HT-29 (cell line): ENCODE measurements around the gene CMIP. TPM values are rescaled to one million over a fixed set of nuclear protein-coding genes. Genes with fewer than 3 reads are reported as not detected.
A peak's percentile ranks its signal among the peaks of the same experiment; 100 is the strongest.

Source experiments
- DNase-seq: peaks from one replicate; pipeline ENCODE4 v3.0.0-alpha.2; 2015; ENCODE audit warnings: low spot score
- total RNA-seq: library from RNA; depleted of rRNA; stranded (reverse); fragments of >200 nt; shearing (Covaris generic); gene quantifications from 2 replicates; pipeline ENCODE4 v1.2.3, GENCODE V29; 2014

The CMIP gene
- total RNA-seq, 1 experiment from 2014 or later: 24.7 TPM

GRCh38 chr16:81582655-81583441 lies 138.2 kb downstream of the CMIP start:
- no peak for DNase-seq

DNA sequence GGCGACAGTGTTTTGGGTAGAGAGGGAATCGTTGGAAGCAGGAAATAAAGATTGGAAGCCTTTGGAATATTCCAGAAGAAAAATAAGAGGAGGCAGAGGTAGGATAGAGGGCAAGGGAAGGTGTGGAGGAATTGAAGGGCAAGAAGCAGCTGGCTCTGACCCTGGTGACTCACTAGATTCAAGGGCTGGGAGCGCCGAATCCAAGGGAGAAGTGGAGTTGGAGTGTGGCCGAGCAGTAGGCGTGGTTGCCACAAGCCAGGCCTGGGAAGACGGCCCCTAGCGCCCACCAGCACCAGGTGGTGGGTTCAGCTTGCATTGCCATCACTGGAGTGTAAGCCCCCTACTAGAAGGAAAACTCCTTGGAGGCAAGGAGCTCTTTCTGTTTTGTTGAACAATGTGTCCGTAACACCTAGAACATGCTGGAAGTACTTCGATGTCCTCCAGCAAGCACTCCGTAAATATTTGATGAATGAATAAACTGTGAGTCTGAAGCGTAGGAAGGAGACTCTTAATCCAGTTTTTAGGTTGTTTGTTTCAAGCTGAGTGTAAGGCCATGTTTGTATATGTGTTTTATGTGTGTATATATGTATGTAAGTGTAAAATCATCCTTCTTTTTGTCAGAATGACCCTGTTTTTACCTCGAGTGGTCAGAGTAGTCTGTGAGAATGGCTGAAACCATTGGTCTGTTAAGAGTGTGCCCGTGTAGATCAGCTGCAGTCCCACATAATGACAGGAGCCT lies 139.5 kb downstream of the CMIP start:
- DNase-seq: peak; percentile 37

- DNase-seq: peak; percentile 76
Observed at GRCh38 chr16:81585785-81586184, 141.2 kb downstream of the CMIP start.

GRCh38 chr16:81586417-81586816 lies 141.8 kb downstream of the CMIP start:
- peak; percentile 82 for DNase-seq

GRCh38 chr16:81586977-81587625 lies 142.5 kb downstream of the CMIP start:
- no peak for DNase-seq

DNA sequence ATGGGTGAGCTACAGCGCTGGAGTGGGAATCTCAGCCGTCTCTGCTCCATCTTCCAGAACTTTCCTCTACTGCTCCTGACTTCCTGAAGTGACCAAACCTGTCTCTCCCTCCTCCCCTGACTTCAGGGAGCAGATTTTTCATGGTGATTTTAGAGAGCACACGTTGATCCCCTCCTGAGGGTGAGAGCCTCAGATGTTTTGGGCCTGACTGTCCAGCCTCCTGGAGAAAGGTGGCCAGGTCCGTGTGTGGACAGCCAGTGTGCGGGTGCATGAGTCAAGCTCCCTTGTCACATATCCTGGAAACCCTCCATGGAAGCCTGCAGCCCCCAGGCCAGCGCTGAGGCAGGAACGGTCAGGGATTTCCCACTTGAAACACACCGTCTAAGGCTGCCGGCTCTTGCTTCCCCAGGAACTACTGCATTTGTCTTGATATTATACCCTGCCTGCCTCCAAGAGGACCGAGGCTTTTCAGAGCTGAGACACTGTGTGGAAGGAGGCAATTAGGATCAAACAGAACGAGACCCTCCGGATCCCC lies 143.1 kb downstream of the CMIP start:
- DNase-seq: no peak

GRCh38 chr16:81588326-81589081 lies 143.9 kb downstream of the CMIP start:
- DNase-seq: no peak

GRCh38 chr16:81589975-81590650 lies 145.5 kb downstream of the CMIP start:
- no peak for DNase-seq

DNA sequence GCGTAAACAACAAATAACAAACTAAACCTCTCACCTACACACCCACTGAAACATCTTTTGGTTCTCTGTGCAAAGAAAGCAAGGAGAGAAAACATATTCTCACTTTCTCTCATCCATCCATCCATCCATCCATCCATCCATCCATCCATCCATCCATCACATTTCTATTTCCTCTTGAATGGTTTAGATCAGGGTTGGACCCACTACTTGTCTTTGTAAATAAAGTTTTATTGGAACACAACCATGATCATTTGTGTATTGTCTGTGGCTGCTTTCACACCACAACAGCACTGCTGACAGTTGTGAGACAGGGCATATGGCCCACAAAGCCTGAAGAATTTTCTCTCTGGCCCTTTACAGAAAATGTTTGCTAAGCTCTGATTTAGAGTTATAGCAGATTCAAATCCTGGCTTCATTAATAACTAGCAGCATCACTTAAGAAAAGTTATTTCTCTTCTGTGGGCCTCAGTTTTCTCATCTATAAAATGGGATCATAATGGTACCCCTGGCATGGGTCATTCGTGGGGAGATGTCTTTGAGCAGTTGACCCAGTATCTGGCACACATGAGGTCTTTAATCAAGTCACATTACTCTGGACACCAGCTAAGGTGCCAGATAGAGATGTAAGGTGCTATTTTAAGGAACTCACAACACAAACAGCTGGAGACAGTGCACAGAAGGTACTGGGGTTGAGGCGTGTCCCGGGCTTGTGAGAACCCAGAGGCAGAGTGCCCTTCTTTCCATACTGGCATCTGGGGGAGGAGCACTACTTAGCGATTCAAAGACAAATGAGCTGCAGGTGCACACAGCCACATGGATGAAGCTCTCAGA lies 146.3 kb downstream of the CMIP start:
- no peak for DNase-seq

GRCh38 chr16:81591545-81591870 lies 146.9 kb downstream of the CMIP start:
- no peak for DNase-seq

- DNase-seq: no peak
Observed at GRCh38 chr16:81592353-81592866, 147.8 kb downstream of the CMIP start.

DNA sequence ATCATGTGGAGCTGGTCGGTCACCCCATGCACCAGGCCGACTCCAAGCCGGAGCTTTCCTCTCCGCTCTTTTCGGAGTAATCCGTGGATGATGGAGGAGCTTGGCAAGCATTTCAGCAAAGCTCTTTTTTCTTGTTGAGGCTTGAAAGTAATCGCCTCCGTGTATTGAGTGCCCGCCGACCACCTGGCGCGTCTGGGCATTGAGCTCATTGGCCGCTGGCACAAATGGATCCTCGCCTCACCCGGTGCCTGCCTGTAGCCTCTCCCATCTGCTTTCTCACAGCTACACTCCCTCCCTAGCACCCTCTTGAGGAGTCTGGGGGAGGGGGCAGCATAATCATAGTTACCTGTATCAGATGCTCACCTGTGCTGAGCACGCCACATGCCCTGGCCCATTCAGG lies 148.9 kb downstream of the CMIP start:
- no peak for DNase-seq

DNA sequence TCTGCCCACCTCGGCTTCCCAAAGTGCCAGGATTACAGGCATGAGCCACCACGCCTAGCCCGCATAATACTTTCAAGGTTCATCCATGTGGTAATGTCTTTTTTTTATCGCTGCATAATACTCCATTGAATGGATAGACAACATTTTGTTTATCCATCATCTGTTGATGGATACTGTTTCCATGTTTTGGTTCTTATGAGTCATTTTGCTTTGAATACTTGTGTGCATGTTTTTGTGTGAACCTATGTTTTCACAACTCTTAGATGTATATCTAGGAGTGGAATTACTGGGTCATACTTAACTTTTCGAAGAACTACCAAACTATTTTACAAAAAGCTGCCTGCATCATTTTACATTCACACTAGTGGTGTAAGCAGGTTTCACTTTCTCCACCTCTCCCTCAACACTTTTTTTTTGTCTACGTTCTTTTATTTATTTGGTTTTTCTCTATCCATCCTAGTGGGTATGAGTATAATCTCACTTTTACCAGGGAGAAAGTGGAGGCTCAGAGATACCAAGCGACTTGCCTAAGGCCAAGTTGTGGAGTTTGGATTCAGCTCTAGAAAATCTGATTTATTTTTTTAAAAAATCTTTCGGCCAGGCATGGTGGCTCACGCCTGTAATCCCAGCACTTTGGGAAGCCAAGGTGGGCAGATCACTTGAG lies 151.2 kb downstream of the CMIP start:
- DNase-seq: no peak

DNA sequence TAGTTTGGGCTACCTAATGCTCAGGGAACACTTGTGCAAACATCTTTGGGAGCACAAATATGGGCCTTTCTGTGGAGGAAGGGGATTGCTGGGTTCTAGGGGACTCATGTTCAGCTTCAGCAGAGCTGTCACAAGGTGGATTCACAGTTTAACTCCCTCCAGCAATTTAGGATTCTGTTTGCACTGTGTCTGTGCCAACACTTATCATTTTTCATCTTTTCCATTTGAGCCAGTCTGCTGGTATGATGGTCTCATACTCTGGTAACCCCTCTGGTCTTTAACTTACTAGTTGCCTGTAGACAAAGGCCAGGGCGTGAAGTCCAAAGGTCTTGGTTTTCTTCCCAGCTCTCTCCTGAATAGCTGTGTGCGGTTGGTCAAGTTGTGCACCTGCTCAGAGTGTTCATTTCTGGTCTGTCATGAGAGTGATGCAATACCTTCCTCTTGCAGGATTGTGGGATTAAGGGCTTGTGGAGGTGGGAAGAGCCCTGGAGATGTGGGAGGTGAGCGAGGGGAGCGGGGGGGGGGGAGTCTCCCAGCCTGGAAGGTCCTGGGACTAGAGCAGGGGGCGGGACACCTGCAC lies 152.6 kb downstream of the CMIP start:
- no peak for DNase-seq

GRCh38 chr16:81598083-81598482 lies 153.5 kb downstream of the CMIP start:
- no peak for DNase-seq

DNA sequence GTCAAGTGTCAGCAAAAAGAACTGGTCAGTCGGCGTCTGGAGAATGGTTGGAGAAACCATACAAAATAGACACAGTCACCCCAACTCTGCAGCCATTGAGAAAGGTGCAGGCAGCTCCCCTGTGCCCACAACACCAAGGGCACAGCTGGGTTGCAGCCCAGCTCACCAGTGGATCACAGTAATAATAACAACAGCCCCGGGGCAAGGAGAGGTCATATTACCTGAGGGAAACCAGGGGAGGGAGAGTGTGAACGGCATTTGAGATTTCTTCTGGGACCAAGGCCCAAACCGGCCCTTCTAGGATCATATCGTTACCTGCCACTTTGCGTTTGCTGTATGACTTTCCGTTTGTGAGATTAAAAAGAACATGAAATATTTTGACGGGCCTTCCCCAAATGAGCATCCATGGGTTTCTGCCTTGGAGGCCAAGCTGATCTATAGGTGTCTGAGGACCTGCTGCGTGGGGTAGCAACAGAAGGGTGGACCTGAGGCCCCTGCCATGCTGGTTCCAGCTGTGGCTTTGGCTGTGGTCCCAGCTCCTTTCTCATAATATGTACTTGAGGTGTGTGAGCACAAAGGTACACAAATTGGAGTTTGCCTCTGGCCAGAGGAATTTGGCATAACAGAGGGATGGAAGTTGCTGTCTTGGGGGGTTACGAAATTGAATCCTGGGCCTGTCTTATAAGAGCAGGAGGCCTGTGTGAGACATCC lies 154.6 kb downstream of the CMIP start:
- DNase-seq: no peak

- peak; percentile 66 for DNase-seq
Observed at GRCh38 chr16:81600275-81600674, 155.7 kb downstream of the CMIP start.

- DNase-seq: no peak
Observed at GRCh38 chr16:81601008-81601428, 156.4 kb downstream of the CMIP start.
